Measurements from ENCODE around the gene OR52L1. TPM values are rescaled to one million over a fixed set of nuclear protein-coding genes. Genes with fewer than 3 reads are reported as not detected.

The OR52L1 gene
- not detected for total RNA-seq

DNA sequence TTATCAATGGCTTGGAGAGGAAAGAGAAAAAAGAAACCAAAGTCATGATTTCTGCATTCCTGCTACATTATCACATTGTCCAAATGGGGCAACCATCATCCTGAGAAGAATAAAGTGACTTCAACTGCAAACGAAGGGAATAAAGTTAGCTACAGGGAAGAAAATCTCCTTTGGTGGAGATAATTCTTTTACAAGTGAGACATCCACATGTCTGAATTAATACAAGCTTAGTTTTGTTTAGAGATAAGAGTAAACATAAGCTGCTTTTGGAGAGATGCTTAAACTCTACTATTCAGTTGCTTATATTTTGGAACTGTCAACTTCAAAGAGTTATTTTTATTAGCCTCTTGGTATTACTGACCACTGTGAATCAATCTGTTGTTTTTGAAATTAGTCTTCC is at the start of gene OR52L1:
Gene OR52L1 (minus strand): TSS at position 101 of the 400 bp plus-strand sequence. CDS start 55 bp downstream, at position 46.
- no peak within 1 kb of the TSS for H3K27ac Mint-ChIP-seq
- ChIA-PET POLR2A (no interaction called here), CTCF (no interaction called here)
- H3K27me3 Mint-ChIP-seq = peaks cover 23% of the 10 kb centered on the region
- no peaks in the 10 kb centered on the region for H3K9me3 Mint-ChIP-seq (ENCODE audit: low read depth)
- H3K4me3 Mint-ChIP-seq = no peak within 1 kb of the TSS
- H3K36me3 Mint-ChIP-seq (ENCODE audit: low read depth) = no peaks in the 10 kb centered on the region
- DNase-seq (no peak), ATAC-seq (no peak)
- no peaks in the 10 kb centered on the region for H3K4me1 Mint-ChIP-seq
- intact Hi-C loops (cut with DNase I, micrococcal nuclease) = no loop called here

DNA sequence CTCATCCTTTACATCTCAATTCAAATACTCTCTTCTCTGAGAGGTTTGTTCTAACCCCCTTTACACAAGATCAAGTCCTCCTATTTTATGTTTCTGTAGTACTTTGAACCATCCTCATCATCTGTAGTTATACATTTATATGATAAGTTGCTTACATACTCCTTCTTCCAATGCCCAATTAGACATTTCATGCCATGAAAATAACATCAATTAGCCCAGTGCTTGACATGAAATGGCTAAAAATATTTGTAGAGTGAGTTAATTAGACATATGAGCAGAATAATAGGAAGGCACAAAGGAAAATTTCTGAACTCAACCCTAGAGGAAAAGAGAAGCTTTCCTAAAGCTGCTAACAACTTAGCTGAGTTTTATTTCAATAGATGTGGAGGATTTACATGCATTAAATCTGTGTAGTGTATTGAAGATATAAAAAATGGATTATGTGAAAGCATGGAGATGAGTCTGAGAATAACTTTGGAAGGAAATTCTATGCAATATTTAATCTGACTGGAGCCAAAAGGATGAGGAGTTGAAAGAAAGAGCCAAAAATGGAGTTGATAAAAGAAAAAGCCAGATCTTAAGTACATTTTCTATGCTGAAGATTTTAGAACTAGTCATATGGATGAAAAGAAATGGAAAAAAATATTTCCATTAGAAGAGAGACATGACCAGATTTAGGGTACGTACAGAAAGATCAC is 44.1 kb upstream of the OR52L1 start, which contains the start of gene OR56A1:
Gene OR56A1 (minus strand): TSS at position 51 of the 698 bp plus-strand sequence. CDS start 3,066 bp downstream, outside the sequence.
- Mint-ChIP-seq H3K36me3 (ENCODE audit: low read depth) (no peaks in the 10 kb centered on the region), H3K9me3 (ENCODE audit: low read depth) (no peaks in the 10 kb centered on the region), H3K4me3 (no peak within 1 kb of the TSS), H3K27ac (no peak within 1 kb of the TSS), H3K27me3 (peaks cover 13% of the 10 kb centered on the region), H3K4me1 (no peaks in the 10 kb centered on the region)
- intact Hi-C loops (cut with DNase I, micrococcal nuclease) = no loop called here
- ChIA-PET POLR2A (no interaction called here), CTCF (no interaction called here)
- ATAC-seq (no peak), DNase-seq (no peak)

DNA sequence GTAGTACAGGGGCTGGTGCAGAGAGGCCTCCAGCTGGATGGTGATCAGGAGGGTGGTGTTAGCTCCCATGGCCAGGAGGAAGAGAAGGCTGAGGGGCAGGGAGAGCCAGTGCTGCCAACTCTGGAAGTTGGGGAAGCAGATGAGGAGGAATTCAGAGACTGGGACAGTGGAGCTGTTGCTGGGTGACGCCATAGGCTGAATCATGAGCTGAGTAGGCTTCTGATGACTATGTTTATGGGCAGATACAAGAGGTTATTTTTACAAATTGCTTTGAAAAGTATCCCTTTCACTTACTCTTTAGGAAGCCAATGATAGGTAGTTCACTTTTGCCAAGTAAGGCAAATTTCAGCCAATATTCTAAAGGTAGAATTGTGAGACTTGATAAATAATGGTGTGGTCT is 40.7 kb upstream of the OR52L1 start:
- DNase-seq (no peak), ATAC-seq (no peak)
- no peaks in the 10 kb centered on the region for H3K4me1 Mint-ChIP-seq
- H3K27me3 Mint-ChIP-seq = peaks cover 13% of the 10 kb centered on the region
- no peaks in the 10 kb centered on the region for H3K9me3 Mint-ChIP-seq (ENCODE audit: low read depth)
- ChIA-PET CTCF (interaction anchor here (0.7 to 1.0 kb wide), 2 partner anchors 52 to 64 kb away, joined by 3 read pairs; no protein-coding TSS in a partner anchor), POLR2A (no interaction called here)
- H3K27ac Mint-ChIP-seq = no peak overlapping the region
- no peaks in the 10 kb centered on the region for H3K36me3 Mint-ChIP-seq (ENCODE audit: low read depth)
- intact Hi-C loops (cut with DNase I, micrococcal nuclease) = no loop called here
- no peak overlapping the region for H3K4me3 Mint-ChIP-seq

DNA sequence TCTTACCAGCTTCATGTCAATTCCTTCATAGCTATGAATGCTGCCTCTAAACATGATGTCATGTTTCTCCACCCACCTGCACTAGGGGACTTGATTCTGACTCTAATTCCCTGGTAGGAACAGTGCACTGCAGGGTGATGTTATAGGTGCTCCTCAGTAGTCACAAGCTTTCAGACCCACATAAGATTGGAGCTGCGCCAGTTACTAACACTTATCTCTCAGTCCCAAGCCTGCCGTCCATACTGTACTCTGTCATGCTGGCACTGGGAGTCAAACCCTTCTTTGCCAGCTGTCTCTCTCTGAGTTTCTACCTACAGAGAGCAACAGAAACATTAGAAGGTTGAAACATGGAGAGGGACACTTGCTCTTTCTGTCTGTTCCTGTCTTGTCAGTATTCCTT is 38.3 kb upstream of the OR52L1 start:
- intact Hi-C loops (cut with DNase I, micrococcal nuclease) = no loop called here
- ChIA-PET POLR2A (no interaction called here), CTCF (interaction anchor here (1.5 to 1.9 kb wide), 2 partner anchors 19 to 338 kb away, joined by 3 to 13 read pairs; no protein-coding TSS in a partner anchor)
- ATAC-seq (no peak), DNase-seq (no peak)
- Mint-ChIP-seq H3K27ac (no peak overlapping the region), H3K36me3 (ENCODE audit: low read depth) (no peaks in the 10 kb centered on the region), H3K4me3 (no peak overlapping the region), H3K9me3 (ENCODE audit: low read depth) (no peaks in the 10 kb centered on the region), H3K4me1 (no peaks in the 10 kb centered on the region), H3K27me3 (peaks cover 18% of the 10 kb centered on the region)

DNA sequence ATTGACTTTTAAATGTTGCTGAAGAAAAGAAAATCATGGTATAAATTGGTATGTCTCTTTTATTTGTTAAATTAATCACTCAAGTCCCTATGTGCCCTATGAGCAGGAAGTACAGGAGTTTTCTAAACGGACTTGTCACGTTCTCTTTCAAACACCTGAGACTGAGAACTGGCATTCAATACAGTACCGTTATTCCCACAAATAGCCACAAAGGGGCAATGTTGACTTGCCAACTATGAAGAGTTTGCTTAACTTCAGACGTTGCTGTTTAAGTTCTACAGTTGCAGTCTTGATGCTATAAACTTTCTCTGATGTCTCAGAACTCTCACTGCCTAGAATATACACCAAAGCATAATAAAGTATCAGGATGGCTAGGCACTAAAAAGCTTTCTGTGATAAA is 36.2 kb upstream of the OR52L1 start:
- ChIA-PET POLR2A (no interaction called here), CTCF (interaction anchor here (0.6 to 1.9 kb wide), 6 partner anchors 17 to 340 kb away, joined by 3 to 13 read pairs (median 4); partner anchors contain the start of gene CCKBR)
- peaks cover 21% of the 10 kb centered on the region for H3K27me3 Mint-ChIP-seq
- no peaks in the 10 kb centered on the region for H3K36me3 Mint-ChIP-seq (ENCODE audit: low read depth)
- H3K4me1 Mint-ChIP-seq = no peaks in the 10 kb centered on the region
- DNase-seq (no peak), ATAC-seq (peak; percentile 55)
- no peak overlapping the region for H3K27ac Mint-ChIP-seq
- intact Hi-C loops (cut with DNase I, micrococcal nuclease) = loop anchor here (1.0 to 5.0 kb wide), 5 partner anchors 274 to 340 kb away; no protein-coding TSS in a partner anchor
- H3K4me3 Mint-ChIP-seq = no peak overlapping the region
- H3K9me3 Mint-ChIP-seq (ENCODE audit: low read depth) = no peaks in the 10 kb centered on the region

DNA sequence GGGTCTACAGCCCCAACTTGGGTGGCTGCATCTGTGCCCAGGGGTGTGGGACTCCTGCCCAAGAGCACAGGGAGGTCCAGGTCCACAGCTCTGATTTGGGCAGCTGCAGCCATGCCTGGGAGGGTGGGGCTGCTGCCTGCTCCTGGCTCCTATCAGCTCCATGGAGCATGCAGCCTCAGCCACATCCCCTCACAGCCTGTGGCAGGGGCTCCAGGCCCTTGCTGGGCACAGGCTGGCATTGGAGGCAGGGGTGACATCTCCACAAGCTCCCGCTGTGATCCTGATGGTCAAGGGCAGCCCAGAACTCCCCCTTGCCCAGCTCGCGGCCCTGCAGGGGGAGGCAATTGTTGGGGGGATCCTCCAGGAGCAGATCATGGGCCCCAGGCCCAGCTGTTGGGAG is 26.3 kb upstream of the OR52L1 start:
- CTCF ChIA-PET = no interaction called here
- peaks cover 1% of the 10 kb centered on the region for H3K9me3 Mint-ChIP-seq (ENCODE audit: low read depth)
- H3K27ac Mint-ChIP-seq = no peak overlapping the region
- H3K4me1 Mint-ChIP-seq = no peaks in the 10 kb centered on the region
- H3K36me3 Mint-ChIP-seq (ENCODE audit: low read depth) = no peaks in the 10 kb centered on the region
- POLR2A ChIA-PET = no interaction called here
- peaks cover 16% of the 10 kb centered on the region for H3K27me3 Mint-ChIP-seq
- intact Hi-C loops (cut with DNase I, micrococcal nuclease) = no loop called here
- ATAC-seq = no peak
- no peak for DNase-seq
- no peak overlapping the region for H3K4me3 Mint-ChIP-seq

DNA sequence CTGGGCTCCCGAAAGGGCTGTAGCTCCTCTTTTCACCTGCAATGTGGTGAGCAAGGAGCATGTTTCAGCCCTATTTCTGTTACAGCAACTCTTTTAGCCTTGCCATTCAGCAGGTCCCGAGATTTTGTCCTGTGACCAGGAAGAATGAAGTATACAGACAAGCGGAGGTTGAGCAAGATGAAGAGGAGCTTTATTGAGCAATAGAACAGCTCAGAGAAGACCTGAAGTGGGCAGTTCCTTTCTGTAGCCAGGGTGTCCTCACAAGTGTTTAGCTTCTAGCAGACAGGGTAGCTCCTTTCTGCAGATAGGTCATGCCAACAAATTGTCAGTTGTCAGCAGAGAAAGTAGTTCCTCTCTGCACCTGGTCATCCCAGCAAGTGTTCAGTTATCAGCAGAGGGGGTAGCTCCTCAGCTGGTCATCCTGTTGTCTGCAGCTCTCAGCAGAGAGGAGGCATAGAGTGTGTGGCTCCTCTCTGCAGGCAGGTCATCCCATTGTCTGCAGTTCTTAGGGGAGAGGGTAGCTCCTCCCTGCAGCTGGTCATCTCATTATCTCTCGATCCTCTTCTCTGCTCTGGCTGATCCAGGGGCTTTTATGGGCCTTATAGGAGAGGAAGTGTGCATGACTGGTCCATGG is 25.4 kb upstream of the OR52L1 start:
- peaks cover 1% of the 10 kb centered on the region for H3K9me3 Mint-ChIP-seq (ENCODE audit: low read depth)
- no peak overlapping the region for H3K4me3 Mint-ChIP-seq
- peaks cover 13% of the 10 kb centered on the region for H3K27me3 Mint-ChIP-seq
- ATAC-seq (no peak), DNase-seq (no peak)
- no peaks in the 10 kb centered on the region for H3K4me1 Mint-ChIP-seq
- H3K27ac Mint-ChIP-seq = no peak overlapping the region
- H3K36me3 Mint-ChIP-seq (ENCODE audit: low read depth) = no peaks in the 10 kb centered on the region
- CTCF ChIA-PET = interaction anchor here (0.6 to 1.1 kb wide), 3 partner anchors 20 to 282 kb away, joined by 3 to 4 read pairs (median 3); no protein-coding TSS in a partner anchor
- POLR2A ChIA-PET = no interaction called here
- intact Hi-C loops (cut with DNase I, micrococcal nuclease) = no loop called here

DNA sequence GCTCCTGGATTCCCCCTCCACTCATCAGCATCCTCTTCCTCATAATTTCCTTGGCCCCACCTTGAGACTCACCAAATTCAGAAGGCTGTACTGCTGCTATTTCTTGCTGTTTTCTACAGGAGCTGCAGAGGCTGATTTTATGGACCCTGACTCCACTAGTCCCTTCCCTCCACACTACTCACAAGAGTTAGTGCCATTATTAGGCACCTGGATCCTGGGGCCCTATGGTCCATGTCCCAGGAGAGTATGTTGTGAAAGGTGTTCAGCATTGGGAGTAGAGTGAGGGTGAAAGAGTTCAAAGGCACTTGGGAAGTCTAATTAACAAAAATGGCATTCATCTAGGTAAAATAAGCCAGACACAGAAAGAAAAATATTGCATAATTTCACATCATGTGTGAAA is 20.1 kb upstream of the OR52L1 start, which contains the start of gene OR56A4:
Gene OR56A4 (minus strand): TSS at position 101 of the 400 bp plus-strand sequence. CDS start 3,954 bp downstream, outside the sequence.
- H3K4me3 Mint-ChIP-seq = no peak within 1 kb of the TSS
- POLR2A ChIA-PET = no interaction called here
- ATAC-seq (no peak), DNase-seq (no peak)
- CTCF ChIA-PET = no interaction called here
- peaks cover 18% of the 10 kb centered on the region for H3K27me3 Mint-ChIP-seq
- H3K9me3 Mint-ChIP-seq (ENCODE audit: low read depth) = no peaks in the 10 kb centered on the region
- H3K36me3 Mint-ChIP-seq (ENCODE audit: low read depth) = no peaks in the 10 kb centered on the region
- H3K27ac Mint-ChIP-seq = no peak within 1 kb of the TSS
- H3K4me1 Mint-ChIP-seq = no peaks in the 10 kb centered on the region
- intact Hi-C loops (cut with DNase I, micrococcal nuclease) = no loop called here

DNA sequence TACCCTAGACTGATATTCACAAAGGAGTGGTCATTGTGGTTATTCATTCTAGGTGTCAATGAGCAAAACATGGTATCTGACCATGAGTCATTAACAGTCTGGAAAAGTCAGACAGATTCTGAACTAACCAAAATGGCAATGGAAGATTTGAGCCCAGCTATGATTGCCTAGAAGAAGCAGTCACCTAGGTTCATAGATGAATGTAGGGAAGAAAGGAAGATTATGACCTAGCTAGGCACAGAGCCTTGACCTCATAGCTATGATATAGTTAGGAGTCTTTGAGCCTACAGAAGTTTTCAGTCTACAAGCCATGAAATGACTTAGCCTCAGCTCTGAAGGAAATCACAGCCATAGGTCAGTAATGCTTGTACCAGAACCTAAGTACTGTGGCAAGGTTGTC is 19.6 kb upstream of the OR52L1 start:
- H3K9me3 Mint-ChIP-seq (ENCODE audit: low read depth) = no peaks in the 10 kb centered on the region
- no peaks in the 10 kb centered on the region for H3K4me1 Mint-ChIP-seq
- H3K27me3 Mint-ChIP-seq = peaks cover 18% of the 10 kb centered on the region
- CTCF ChIA-PET = no interaction called here
- DNase-seq (no peak), ATAC-seq (no peak)
- H3K36me3 Mint-ChIP-seq (ENCODE audit: low read depth) = no peaks in the 10 kb centered on the region
- intact Hi-C loops (cut with DNase I, micrococcal nuclease) = no loop called here
- POLR2A ChIA-PET = no interaction called here
- no peak overlapping the region for H3K4me3 Mint-ChIP-seq
- no peak overlapping the region for H3K27ac Mint-ChIP-seq

DNA sequence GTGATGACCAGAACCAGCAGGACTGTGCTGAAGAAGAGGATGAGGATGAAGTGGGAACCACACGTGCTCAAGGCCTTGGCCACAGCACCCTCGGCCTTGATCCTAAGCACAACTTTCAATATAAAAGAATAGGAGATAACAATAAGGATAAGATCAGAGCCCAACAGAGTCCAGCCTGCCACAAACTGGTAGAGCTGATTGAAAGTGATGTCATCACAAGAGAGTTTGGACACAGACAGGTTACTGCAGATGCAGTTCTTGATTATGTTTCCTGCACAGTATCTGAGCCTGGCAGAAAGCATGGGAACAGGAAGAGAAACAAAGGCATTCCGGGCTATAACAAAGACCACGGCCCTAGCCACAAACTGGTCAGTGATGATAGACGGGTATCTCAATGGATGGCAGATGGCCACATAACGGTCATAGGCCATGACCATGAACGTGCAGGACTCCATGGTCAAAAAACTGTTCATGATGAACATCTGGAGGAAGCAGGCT is 15.5 kb upstream of the OR52L1 start:
- Mint-ChIP-seq H3K27ac (no peak overlapping the region), H3K27me3 (peaks cover 15% of the 10 kb centered on the region), H3K9me3 (ENCODE audit: low read depth) (no peaks in the 10 kb centered on the region), H3K4me3 (no peak overlapping the region), H3K4me1 (no peaks in the 10 kb centered on the region), H3K36me3 (ENCODE audit: low read depth) (no peaks in the 10 kb centered on the region)
- ChIA-PET POLR2A (no interaction called here), CTCF (interaction anchor here (2.2 kb wide), 1 partner anchor 10 kb away, joined by 5 read pairs; no protein-coding TSS in a partner anchor)
- DNase-seq (no peak), ATAC-seq (no peak)
- intact Hi-C loops (cut with DNase I, micrococcal nuclease) = no loop called here

DNA sequence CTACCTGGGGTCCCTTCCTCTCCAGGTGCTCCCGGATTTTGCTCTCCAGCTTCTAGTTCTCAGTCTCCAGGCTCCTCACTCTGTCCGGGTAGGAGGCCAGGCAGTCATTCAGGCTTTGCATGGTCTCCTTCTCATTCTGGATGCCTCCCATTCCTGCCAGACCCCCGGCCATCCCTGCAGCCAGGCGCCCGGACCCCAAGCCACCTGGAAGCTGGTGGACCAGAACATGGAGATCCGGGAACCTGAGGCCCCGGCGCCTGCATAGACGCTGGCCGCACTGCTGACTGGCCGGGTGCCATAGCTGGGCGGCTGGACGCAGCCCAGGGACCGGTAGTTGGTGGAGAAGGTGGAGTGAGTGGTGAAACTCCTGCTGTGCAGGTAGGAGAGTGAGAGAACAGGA is 8.0 kb upstream of the OR52L1 start:
- no peaks in the 10 kb centered on the region for H3K4me1 Mint-ChIP-seq
- peaks cover 8% of the 10 kb centered on the region for H3K27me3 Mint-ChIP-seq
- CTCF ChIA-PET = no interaction called here
- DNase-seq = no peak
- POLR2A ChIA-PET = no interaction called here
- no peak overlapping the region for H3K4me3 Mint-ChIP-seq
- no peak overlapping the region for H3K27ac Mint-ChIP-seq
- intact Hi-C loops (cut with DNase I, micrococcal nuclease) = no loop called here
- no peaks in the 10 kb centered on the region for H3K36me3 Mint-ChIP-seq (ENCODE audit: low read depth)
- no peak for ATAC-seq
- H3K9me3 Mint-ChIP-seq (ENCODE audit: low read depth) = no peaks in the 10 kb centered on the region

Measured in activated CD4-positive, alpha-beta T cell treated with anti-CD3 and anti-CD28 coated beads for 36 hours (primary cell).